ENCODE measurements around the gene ZBTB45.
"Not testable (repeated sequence)": the region's sequence is repeated elsewhere in the genome, so short reads cannot be mapped to it uniquely, and the experiment has no call there.

The ZBTB45 gene

GRCh38 chr19:58554494-58555368 is 35.1 kb upstream of the ZBTB45 start, which contains the start of gene CHMP2A:
Gene CHMP2A, minus strand, starts transcription at chr19:58555105. Its CDS starts 893 bp downstream, at chr19:58554212.
- peak; percentile 95 for DNase-seq (ENCODE audit: low spot score)

DNA sequence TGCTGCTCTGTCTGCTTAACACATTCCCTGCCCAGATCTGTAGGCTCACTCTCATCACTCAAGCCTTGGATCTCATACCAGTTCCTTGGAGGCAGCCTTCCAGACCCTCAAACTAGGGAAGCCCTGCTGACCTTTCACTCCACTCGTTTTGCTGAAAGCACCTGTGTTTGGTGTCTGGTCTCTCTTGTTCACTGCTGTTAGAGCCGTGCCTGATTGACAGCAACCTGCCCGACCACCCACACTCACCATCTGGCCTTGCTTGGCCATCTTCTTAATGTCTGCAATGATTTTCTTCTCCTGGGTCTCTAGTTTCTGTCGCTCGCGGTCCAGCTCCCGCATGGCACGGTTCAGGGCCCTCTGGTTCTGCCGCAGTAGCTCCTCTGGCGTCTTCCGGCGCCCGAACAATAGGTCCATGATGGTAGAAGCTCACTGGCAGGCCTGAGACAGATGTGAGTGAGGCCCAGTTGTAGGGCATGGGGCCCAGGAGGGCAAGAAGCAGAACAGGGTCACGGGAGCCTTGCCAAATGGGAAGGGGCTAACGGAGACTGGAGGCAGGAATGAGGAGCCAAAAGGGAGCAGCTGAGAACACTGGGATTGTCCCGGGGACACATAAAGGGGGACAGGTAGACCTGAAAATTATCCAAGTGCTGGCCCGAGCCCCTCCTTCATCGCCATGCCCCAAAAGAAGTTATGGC is 34.3 kb upstream of the ZBTB45 start:
- no peak for DNase-seq (ENCODE audit: low spot score)

GRCh38 chr19:58552655-58553054 is 33.0 kb upstream of the ZBTB45 start:
- DNase-seq (ENCODE audit: low spot score) = no peak

DNA sequence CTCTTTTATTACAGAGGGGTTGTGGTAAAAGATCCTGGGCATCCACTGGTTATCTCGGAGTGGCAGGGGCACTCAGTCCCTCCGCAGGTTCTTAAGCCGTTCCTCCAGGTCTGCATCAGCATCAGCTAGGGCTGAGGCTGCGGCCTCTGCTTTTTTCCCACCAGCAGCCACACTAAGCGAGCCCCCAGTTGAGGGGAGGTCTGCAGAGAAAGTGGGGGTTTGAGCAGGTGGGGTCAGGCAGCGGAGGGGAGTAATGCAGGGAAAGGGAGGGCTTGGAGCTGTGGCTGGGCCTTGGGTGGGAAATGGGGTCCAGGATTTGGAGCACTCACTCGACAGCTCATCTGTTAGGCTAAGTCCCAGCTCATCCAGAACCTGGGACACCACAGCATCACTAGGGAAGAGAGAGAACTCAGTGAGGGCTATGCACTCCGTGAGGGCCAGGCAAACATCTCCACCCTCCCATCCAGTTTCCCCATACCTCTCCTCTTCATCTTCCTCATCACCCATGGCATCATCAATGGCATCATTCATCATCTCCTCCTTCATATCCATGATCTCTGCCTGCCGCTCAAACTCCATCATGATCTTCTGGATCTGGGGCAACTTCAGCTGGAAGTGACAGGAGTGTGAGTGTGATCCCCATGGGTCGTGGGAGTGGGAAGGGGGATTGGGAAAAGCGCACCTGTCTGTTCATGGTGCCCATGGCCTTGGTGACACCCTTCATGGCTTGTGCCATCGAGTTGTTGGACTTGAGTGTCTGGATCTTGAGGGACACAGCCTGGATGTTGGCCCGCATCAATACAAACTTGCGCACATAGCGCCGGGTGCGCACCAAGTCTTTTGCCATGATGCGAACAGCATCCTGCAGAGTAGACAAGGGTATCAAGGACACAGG is 32.2 kb upstream of the ZBTB45 start:
- no peak for DNase-seq (ENCODE audit: low spot score)

- DNase-seq (ENCODE audit: low spot score) = no peak
These were observed 31.5 kb upstream of the ZBTB45 start for GRCh38 chr19:58551123-58551497.

GRCh38 chr19:58550362-58551122 is 30.9 kb upstream of the ZBTB45 start:
- no peak for DNase-seq (ENCODE audit: low spot score)

DNA sequence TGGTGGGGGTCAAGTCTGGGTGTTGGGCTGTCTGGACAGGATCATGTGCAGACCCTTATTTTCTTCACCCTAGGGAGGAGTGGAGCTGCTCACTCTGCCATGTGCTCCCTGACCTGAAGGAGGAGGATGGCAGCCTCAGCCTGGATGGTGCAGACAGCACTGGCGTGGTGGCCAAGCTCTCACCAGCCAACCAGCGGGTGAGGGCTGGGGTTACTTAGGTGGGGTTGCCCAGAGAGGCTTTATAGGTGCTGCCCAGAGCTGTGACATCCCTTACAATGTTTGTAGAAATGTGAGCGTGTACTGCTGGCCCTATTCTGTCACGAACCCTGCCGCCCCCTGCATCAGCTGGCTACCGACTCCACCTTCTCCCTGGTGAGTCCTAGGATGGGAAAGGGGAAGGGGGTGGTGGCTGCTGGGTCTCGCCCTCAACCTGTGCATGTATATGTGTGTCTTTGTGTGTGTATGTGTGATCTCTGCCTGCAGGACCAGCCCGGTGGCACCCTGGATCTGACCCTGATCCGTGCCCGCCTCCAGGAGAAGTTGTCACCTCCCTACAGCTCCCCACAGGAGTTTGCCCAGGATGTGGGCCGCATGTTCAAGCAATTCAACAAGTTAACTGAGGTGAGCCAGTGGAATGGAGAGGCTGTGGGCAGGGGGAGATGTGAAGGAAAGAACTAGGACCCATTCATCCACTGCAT is 30.2 kb upstream of the ZBTB45 start:
- DNase-seq (ENCODE audit: low spot score) = no peak

- no peak for DNase-seq (ENCODE audit: low spot score)
These were observed 29.5 kb upstream of the ZBTB45 start for GRCh38 chr19:58548859-58549663.

DNA sequence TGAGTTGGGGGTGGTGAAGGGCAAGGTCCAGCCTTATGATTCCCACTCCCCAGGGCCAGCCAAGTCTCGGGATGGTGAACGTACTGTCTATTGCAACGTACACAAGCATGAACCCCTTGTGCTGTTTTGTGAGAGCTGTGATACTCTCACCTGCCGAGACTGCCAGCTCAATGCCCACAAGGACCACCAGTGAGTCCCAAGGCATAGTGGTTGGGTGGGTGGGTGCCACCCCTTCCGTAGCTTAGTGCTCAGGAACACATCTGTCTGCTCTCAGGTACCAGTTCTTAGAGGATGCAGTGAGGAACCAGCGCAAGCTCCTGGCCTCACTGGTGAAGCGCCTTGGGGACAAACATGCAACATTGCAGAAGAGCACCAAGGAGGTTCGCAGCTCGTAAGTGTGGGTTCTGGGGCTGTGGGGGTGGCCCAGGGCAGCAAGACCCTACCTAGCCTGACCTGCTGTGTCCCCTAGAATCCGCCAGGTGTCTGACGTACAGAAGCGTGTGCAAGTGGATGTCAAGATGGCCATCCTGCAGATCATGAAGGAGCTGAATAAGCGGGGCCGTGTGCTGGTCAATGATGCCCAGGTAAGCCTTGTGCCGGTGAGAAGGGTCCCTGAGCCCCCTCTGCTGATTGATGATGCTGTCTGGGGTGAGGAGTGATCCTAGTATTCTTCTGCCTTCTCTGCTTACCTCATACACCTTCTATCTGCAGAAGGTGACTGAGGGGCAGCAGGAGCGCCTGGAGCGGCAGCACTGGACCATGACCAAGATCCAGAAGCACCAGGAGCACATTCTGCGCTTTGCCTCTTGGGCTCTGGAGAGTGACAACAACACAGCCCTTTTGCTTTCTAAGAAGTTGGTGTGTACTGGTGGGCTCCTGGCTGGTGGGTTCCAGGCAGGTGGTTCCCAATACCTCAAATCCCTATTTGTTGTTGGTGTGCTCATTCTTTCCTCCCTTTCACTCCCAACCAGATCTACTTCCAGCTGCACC is 28.0 kb upstream of the ZBTB45 start:
- DNase-seq (ENCODE audit: low spot score) = no peak

GRCh38 chr19:58546019-58546530 is 26.5 kb upstream of the ZBTB45 start:
- DNase-seq (ENCODE audit: low spot score) = no peak

GRCh38 chr19:58545286-58546018 is 25.8 kb upstream of the ZBTB45 start:
- no peak for DNase-seq (ENCODE audit: low spot score)

DNA sequence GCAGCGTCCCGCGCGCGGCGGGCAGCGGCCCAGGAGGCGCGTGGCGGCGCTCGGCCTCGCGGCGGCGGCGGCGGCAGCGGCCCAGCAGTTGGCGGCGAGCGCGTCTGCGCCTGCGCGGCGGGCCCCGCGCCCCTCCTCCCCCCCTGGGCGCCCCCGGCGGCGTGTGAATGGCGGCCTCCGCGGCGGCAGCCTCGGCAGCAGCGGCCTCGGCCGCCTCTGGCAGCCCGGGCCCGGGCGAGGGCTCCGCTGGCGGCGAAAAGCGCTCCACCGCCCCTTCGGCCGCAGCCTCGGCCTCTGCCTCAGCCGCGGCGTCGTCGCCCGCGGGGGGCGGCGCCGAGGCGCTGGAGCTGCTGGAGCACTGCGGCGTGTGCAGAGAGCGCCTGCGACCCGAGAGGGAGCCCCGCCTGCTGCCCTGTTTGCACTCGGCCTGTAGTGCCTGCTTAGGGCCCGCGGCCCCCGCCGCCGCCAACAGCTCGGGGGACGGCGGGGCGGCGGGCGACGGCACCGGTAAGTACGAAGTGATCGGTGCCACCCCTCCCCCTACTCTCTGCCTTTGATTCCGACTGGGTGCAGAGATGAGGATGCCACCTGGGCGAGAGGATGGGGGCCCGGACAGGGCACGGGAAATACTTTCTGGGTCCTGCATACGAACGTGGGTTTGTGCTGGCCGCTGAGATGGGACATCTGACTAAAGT is 25.1 kb upstream of the ZBTB45 start:
- DNase-seq (ENCODE audit: low spot score) = peak; percentile 65

- peak; percentile 98 for DNase-seq (ENCODE audit: low spot score)
These were observed 24.4 kb upstream of the ZBTB45 start, which contains the start of gene TRIM28 for GRCh38 chr19:58543826-58544590. Gene TRIM28, plus strand, starts transcription at chr19:58544064. Its CDS starts 694 bp downstream, at chr19:58544758.

GRCh38 chr19:58542641-58543372 is 23.2 kb upstream of the ZBTB45 start:
- not testable (repeated sequence) for DNase-seq (ENCODE audit: low spot score)

DNA sequence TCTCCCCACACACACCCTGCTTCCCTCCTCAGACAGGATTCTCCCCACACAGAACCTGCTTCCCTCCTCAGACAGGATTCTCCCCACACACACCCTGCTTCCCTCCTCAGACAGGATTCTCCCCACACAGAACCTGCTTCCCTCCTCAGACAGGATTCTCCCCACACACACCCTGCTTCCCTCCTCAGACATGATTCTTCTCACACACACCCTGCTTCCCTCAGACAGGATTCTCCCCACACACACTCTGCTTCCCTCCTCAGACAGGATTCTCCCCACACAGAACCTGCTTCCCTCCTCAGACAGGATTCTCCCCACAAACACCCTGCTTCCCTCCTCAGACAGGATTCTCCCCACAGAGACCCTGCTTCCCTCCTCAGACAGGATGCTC is 19.6 kb upstream of the ZBTB45 start:
- DNase-seq (ENCODE audit: low spot score) = not testable (repeated sequence)

Measured in LoVo (cell line).